ENCODE measurements around the gene PSMB2. TPM values are rescaled to one million over a fixed set of nuclear protein-coding genes. Genes with fewer than 3 reads are reported as not detected.

The PSMB2 gene
- total and polyA plus RNA-seq, 2 of the 8 experiments (the other 6 are each of a cell fraction or from before 2014, with no cell fraction given), result 91.4 to 101 TPM

DNA sequence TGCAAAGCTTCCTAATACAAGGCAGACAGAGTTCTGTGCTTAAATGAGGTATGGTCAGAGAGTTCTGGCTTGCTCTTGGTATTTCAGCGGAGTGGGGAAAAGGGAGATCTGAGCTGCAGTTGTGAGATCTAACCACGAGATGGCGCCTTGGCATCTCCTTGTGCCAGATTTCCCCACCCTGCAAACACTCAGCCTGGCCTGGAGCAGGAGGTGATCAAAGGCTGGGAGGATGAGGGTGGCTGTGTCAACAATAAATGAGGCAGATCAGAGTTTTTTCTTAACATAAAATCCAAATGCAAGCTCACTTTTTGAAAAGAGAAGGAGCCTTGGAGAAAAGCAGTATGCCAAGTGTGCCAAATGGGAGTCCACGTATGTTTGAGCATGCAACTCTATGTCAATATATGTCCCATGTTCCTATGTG, 72.3 kb downstream of the PSMB2 start:
- Histone ChIP-seq H3K56ac (replicated peaks; ENCODE audit: insufficient read length, low read depth, low read length) (no peak overlapping the region), H3K23me2 (ENCODE audit: low read depth, low read length) (peaks cover 7% of the 10 kb centered on the region; the same call in 1 of the 2 replicates), H3K27ac (ENCODE audit: low read depth, low read length) (no peak overlapping the region), H2AK5ac (ENCODE audit: low read depth, low read length) (no peak overlapping the region), H2BK120ac (replicated peaks; ENCODE audit: low read depth, low read length) (no peak overlapping the region), H3K14ac (ENCODE audit: insufficient read length) (no peak overlapping the region), H2BK20ac (ENCODE audit: low read length) (no peak overlapping the region), H3K9me3 (ENCODE audit: insufficient read depth in 2 of 2, low read depth in 1 of 2, low read length in 1 of 2) (no peaks in the 10 kb centered on the region), H4K5ac (ENCODE audit: insufficient read length, low read depth, low read length) (no peak overlapping the region), H3K27me3 (replicated peaks in 1 of 4; ENCODE audit: control insufficient read depth in 3 of 4, extremely low read depth in 1 of 4, insufficient read depth in 3 of 4, low read length in 3 of 4) (peaks cover 25 to 47% (median 38%) of the 10 kb centered on the region in 4 experiments), H3K23ac (ENCODE audit: insufficient read length) (no peak overlapping the region), H2AFZ (ENCODE audit: low read length) (no peak overlapping the region), H3K36me3 (ENCODE audit: control insufficient read depth in 2 of 4, insufficient read depth in 4 of 4, low read length in 3 of 4) (peaks cover 0 to 14% (median 4%) of the 10 kb centered on the region in 4 experiments; a peak in 5 of 8 replicates), H2BK12ac (ENCODE audit: low read depth, low read length) (no peak overlapping the region), H2BK5ac (ENCODE audit: low read depth, low read length) (no peak overlapping the region), H3K4me1 (replicated peaks in 1 of 4; ENCODE audit: control insufficient read depth in 3 of 4, insufficient read depth in 4 of 4, low read length in 3 of 4) (peaks cover 0 to 2% (median 0%) of the 10 kb centered on the region in 4 experiments; a peak in 4 of 7 replicates), H3K79me2 (ENCODE audit: control insufficient read depth in 1 of 2, insufficient read depth in 2 of 2, low read length in 2 of 2) (no peaks in the 10 kb centered on the region), H3K4me3 (ENCODE audit: extremely low read depth in 1 of 4, insufficient read depth in 2 of 4, low read depth in 3 of 4, low read length in 4 of 4) (no peak overlapping the region), H4K91ac (replicated peaks; ENCODE audit: insufficient read length, low read length) (no peak overlapping the region), H3K79me1 (ENCODE audit: low read depth, low read length) (no peaks in the 10 kb centered on the region), H3K18ac (ENCODE audit: extremely low read depth, low read length) (no peak overlapping the region), H2BK15ac (ENCODE audit: low read length) (no peak overlapping the region), H3K9ac (replicated peaks in 1 of 4; ENCODE audit: extremely low read depth in 1 of 4, low read depth in 3 of 4, low read length in 3 of 4) (no peak overlapping the region), H3K4me2 (ENCODE audit: insufficient read depth in 1 of 2, low read depth in 2 of 2, low read length in 2 of 2) (no peak overlapping the region), H3K4ac (replicated peaks; ENCODE audit: insufficient read length, low read depth, low read length) (no peak overlapping the region), H4K8ac (ENCODE audit: extremely low read depth, insufficient read depth, low read length) (no peak overlapping the region), H4K20me1 (replicated peaks in 1 of 2; ENCODE audit: control insufficient read depth in 1 of 2, insufficient read depth in 2 of 2, low read length in 2 of 2) (peaks cover 2 to 18% of the 10 kb centered on the region in 2 experiments)
- DNase-seq (ENCODE audit: low read depth in 1 of 2, low spot score in 2 of 2), result peak in 1 of 2 experiments; percentile 87
- ChIA-PET CTCF (ENCODE audit: partially characterized antibody) (interaction anchor here (0.6 to 5.8 kb wide), 49 partner anchors 9 to 410 kb away, joined by 3 to 91 read pairs (median 4); partner anchors contain the start of genes C1orf216 and KIAA0319L), POLR2A (ENCODE audit: partially characterized antibody) (interaction anchor here (0.6 to 3.2 kb wide), 10 partner anchors 8 to 180 kb away, joined by 3 to 12 read pairs (median 5); partner anchors contain the start of genes C1orf216 and KIAA0319L)
- FAIRE-seq, result peak; percentile 99
- 28% methylated on average over 4 of the region's 4 CpGs; no CpG with 5 or more reads in 1 of the 2 experiments for WGBS, 2 experiments (ENCODE audit: extremely low coverage in 1 of 2, insufficient coverage in 1 of 2, insufficient read length in 1 of 2, insufficient replicate concordance in 2 of 2, low coverage in 1 of 2, low lambda C conversion rate in 2 of 2, missing lambda C conversion rate in 1 of 2)
- TF ChIP-seq POLR2AphosphoS5 (IDR thresholded peaks at IDR 0.05; ENCODE audit: low read depth, low read length) (peak; percentile 26; the same call in 1 of the 2 replicates), RAD21 (IDR thresholded peaks at IDR 0.05 in 1 of 2, conservative IDR thresholded peaks at IDR 0.05 in 1 of 2; ENCODE audit: low read depth in 2 of 2, low read length in 2 of 2) (peak; percentile 96), SP2 (IDR thresholded peaks at IDR 0.05; ENCODE audit: low read length) (no peak), GABPA (IDR thresholded peaks at IDR 0.05; ENCODE audit: borderline replicate concordance, insufficient read depth, low read length) (no peak), CTCF (IDR thresholded peaks at IDR 0.05; ENCODE audit: control extremely low read depth in 1 of 3, insufficient read depth in 1 of 3, low read depth in 1 of 3, low read length in 3 of 3) (peak; percentile 84 to 96 (median 94))

All from H1 (cell line).